ENCODE results near the gene CTIF. TPM values are rescaled to one million over a fixed set of nuclear protein-coding genes. Genes with fewer than 3 reads are reported as not detected.

CTIF gene
- total RNA-seq, 1 experiment from 2014 or later: 20.6 TPM

DNA sequence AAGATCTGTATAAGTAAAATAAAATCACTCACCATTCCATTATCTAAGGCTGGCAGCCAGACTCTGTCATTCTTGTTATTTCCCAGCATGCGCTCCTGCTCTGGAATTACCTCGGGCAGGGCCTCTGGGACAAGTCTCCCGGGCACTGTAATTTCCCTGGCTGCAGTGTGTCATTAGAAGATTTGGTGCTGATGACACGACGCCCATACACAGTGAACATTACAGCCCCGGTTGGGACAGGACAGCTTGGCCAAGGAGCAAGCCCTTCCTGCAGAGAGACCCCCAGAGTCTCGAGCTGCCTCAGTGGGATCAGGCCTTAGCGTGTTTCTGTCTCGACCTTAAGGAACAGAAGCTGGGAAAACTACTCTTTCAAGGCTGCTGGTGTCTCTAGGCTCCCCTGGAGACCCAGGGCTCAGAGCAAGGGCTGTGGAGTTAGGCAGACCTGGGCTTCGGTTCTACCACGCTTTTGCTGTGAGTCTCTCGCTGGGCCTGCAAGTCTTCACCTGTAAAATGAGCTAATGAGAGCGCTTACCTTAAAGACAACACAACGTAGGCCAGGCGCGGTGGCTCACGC lies 372.2 kb downstream of the CTIF start:
- no peak overlapping the region for H3K4me3 ChIP-seq
- no peak for DNase-seq
- H3K27me3 ChIP-seq: no peaks in the 10 kb centered on the region
- H3K36me3 ChIP-seq: no peaks in the 10 kb centered on the region
- no peaks in the 10 kb centered on the region for H3K9me3 ChIP-seq

Other genes starting within 250 kb of the CTIF start
- gene ZBTB7C, start 129.6 kb upstream of the CTIF start, total RNA-seq (2014; rRNA removed; shearing (Covaris generic); ENCODE audit: low replicate concordance): 0.10 TPM in 2 replicates